Progenitor cell of endocrine pancreas (in vitro differentiated cells): ENCODE measurements around the gene STMND1. TPM values are rescaled to one million over a fixed set of nuclear protein-coding genes. Genes with fewer than 3 reads are reported as not detected.
"Not testable (repeated sequence)": the region's sequence is repeated elsewhere in the genome, so short reads cannot be mapped to it uniquely, and the experiment has no call there.

Experiments
- DNase-seq: peaks from one replicate; pipeline ENCODE4 v3.0.0; 2021; ENCODE audit warnings: low spot score; ENCODE audit not compliant: unreplicated experiment
- H3K27ac Mint-ChIP-seq: 2 replicates; pipeline ENCODE4 v1.8.0; 2021; ENCODE audit warnings: mild to moderate bottlenecking, moderate library complexity, mixed read lengths
- H3K27me3 Mint-ChIP-seq: 2 replicates; pipeline ENCODE4 v1.8.0; 2021; ENCODE audit warnings: mixed read lengths
- H3K36me3 Mint-ChIP-seq: 2 replicates; pipeline ENCODE4 v1.8.0; 2022; ENCODE audit warnings: mixed read lengths; ENCODE audit not compliant: insufficient read depth
- H3K4me1 Mint-ChIP-seq: 2 replicates; pipeline ENCODE4 v1.8.0; 2021; ENCODE audit warnings: low read depth, mixed read lengths
- H3K4me3 Mint-ChIP-seq: 2 replicates; pipeline ENCODE4 v1.8.0; 2021; ENCODE audit warnings: low read depth, mild to moderate bottlenecking, moderate library complexity, mixed read lengths
- H3K9me3 Mint-ChIP-seq: 2 replicates; pipeline ENCODE4 v1.8.0; 2021; ENCODE audit warnings: low read depth, mixed read lengths
- total RNA-seq: library from RNA; stranded (reverse); gene quantifications from 2 replicates; pipeline ENCODE4 v1.2.1, GENCODE V29; 2021
- TF ChIP-seq, protein P1 (sequence below): fragments of 200-600 bp; sonication (generic); IDR thresholded peaks from one replicate; pipeline ENCODE4 v1.5.0; 2021; ENCODE audit warnings: antibody characterized with exemption, mild to moderate bottlenecking; ENCODE audit not compliant: unreplicated experiment

Gene STMND1
- total RNA-seq, 1 donor from 2014 or later: 0.22 TPM

DNA sequence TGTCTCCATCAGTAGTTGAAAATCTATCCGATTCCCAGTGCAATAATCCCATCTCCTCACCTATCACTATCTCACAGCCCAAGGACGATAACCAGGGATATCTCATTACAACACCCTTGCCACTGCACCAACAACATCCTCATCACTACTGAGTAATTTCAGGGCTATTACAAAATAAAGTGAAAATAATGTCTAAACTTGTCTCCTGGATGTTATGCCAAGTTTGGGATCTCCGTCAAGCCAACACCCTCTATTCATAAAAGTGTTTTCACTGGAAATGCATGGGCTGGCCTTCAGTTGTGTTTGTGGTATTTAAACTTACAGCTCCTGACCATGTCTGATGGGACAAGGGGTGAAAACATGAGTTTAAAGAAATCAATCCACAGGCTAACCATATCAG lies 42.0 kb upstream of the STMND1 start:
- H3K9me3 Mint-ChIP-seq: no peaks in the 10 kb centered on the region
- H3K36me3 Mint-ChIP-seq: no peaks in the 10 kb centered on the region
- no peaks in the 10 kb centered on the region for H3K4me1 Mint-ChIP-seq
- H3K27me3 Mint-ChIP-seq: peaks cover 7% of the 10 kb centered on the region
- no peak overlapping the region for H3K27ac Mint-ChIP-seq
- H3K4me3 Mint-ChIP-seq: no peak overlapping the region
- no peak for DNase-seq
- TF ChIP-seq, protein P1, sequence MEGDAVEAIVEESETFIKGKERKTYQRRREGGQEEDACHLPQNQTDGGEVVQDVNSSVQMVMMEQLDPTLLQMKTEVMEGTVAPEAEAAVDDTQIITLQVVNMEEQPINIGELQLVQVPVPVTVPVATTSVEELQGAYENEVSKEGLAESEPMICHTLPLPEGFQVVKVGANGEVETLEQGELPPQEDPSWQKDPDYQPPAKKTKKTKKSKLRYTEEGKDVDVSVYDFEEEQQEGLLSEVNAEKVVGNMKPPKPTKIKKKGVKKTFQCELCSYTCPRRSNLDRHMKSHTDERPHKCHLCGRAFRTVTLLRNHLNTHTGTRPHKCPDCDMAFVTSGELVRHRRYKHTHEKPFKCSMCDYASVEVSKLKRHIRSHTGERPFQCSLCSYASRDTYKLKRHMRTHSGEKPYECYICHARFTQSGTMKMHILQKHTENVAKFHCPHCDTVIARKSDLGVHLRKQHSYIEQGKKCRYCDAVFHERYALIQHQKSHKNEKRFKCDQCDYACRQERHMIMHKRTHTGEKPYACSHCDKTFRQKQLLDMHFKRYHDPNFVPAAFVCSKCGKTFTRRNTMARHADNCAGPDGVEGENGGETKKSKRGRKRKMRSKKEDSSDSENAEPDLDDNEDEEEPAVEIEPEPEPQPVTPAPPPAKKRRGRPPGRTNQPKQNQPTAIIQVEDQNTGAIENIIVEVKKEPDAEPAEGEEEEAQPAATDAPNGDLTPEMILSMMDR: no peak

- no peak for DNase-seq
- Mint-ChIP-seq H3K27ac (no peak overlapping the region), H3K27me3 (peaks cover 11% of the 10 kb centered on the region), H3K4me3 (no peak overlapping the region), H3K36me3 (no peaks in the 10 kb centered on the region), H3K9me3 (no peaks in the 10 kb centered on the region), H3K4me1 (no peaks in the 10 kb centered on the region)
- TF ChIP-seq, protein P1: no peak
These were observed 40.8 kb upstream of the STMND1 start for GRCh38 chr6:17061097-17061496.

DNA sequence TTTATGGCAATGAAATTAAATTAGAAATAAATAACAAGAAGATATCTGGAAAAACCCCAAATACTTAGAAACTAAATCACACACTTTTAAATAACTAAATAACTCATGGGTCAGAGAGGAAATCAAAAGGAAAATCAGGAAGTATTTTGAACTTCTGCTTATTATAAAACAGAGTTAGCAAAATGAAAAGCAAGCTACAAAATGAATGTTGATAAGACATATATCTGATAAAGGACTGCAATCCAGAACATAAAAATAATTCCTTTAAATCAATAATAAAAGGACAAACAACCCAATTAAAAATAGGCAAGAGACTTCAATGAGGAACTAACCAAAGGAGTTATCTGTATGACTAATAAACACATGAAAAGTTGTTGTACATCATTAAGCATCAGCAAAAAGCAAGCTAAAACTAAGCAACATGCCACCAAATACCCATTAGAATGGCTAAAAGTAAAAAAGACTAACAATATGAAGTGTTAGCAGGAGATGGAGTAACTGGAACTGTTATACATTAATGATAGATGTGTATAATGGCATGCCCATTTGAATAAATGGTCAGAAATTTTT lies 38.9 kb upstream of the STMND1 start:
- peaks cover 17% of the 10 kb centered on the region for H3K27me3 Mint-ChIP-seq

DNA sequence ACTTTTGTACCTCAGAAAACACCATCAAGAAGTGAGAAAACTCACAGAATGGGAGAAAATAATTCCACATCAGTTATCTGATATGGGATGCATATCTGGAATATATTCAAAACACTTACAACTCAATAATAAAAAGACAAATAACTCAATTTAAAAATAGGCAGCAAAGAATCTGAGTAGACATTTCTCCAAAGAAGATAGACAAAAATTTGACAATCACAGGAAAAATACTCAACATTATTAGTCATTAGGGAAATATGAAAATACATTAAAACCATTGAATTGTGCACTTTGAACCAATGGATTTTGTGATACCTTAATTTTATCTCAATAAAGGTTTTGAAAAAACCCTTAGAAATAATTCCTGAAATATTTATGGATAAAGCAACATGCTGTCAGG lies 36.9 kb upstream of the STMND1 start:
- no peak overlapping the region for H3K27ac Mint-ChIP-seq
- no peak for DNase-seq
- no peaks in the 10 kb centered on the region for H3K4me1 Mint-ChIP-seq
- TF ChIP-seq, protein P1: no peak
- H3K36me3 Mint-ChIP-seq: peaks cover 2% of the 10 kb centered on the region
- H3K27me3 Mint-ChIP-seq: peaks cover 21% of the 10 kb centered on the region
- peaks cover 8% of the 10 kb centered on the region for H3K9me3 Mint-ChIP-seq
- no peak overlapping the region for H3K4me3 Mint-ChIP-seq

More for the DNA sequence above, 38.9 kb upstream of the STMND1 start:
- DNase-seq: no peak
- Mint-ChIP-seq H3K4me1 (no peaks in the 10 kb centered on the region), H3K27ac (no peak overlapping the region), H3K9me3 (no peaks in the 10 kb centered on the region), H3K4me3 (no peak overlapping the region), H3K36me3 (no peaks in the 10 kb centered on the region)
- TF ChIP-seq, protein P1: no peak

GRCh38 chr6:17066610-17067009 lies 35.2 kb upstream of the STMND1 start:
- no peaks in the 10 kb centered on the region for H3K4me1 Mint-ChIP-seq
- H3K9me3 Mint-ChIP-seq: peaks cover 22% of the 10 kb centered on the region
- DNase-seq: no peak
- peaks cover 21% of the 10 kb centered on the region for H3K27me3 Mint-ChIP-seq
- TF ChIP-seq, protein P1: no peak
- H3K4me3 Mint-ChIP-seq: no peak overlapping the region
- no peak overlapping the region for H3K27ac Mint-ChIP-seq
- H3K36me3 Mint-ChIP-seq: peaks cover 2% of the 10 kb centered on the region

- Mint-ChIP-seq H3K27me3 (peaks cover 18% of the 10 kb centered on the region), H3K9me3 (peaks cover 35% of the 10 kb centered on the region)
- DNase-seq, H3K36me3 Mint-ChIP-seq, H3K4me1 Mint-ChIP-seq, H3K4me3 Mint-ChIP-seq, H3K27ac Mint-ChIP-seq: not testable (repeated sequence)
These were observed 32.9 kb upstream of the STMND1 start for GRCh38 chr6:17068972-17069371.

GRCh38 chr6:17070400-17070799 lies 31.4 kb upstream of the STMND1 start:
- not testable (repeated sequence) for H3K36me3 Mint-ChIP-seq, H3K27ac Mint-ChIP-seq, H3K4me1 Mint-ChIP-seq, DNase-seq, H3K4me3 Mint-ChIP-seq
- peaks cover 35% of the 10 kb centered on the region for H3K9me3 Mint-ChIP-seq
- H3K27me3 Mint-ChIP-seq: peaks cover 13% of the 10 kb centered on the region

DNA sequence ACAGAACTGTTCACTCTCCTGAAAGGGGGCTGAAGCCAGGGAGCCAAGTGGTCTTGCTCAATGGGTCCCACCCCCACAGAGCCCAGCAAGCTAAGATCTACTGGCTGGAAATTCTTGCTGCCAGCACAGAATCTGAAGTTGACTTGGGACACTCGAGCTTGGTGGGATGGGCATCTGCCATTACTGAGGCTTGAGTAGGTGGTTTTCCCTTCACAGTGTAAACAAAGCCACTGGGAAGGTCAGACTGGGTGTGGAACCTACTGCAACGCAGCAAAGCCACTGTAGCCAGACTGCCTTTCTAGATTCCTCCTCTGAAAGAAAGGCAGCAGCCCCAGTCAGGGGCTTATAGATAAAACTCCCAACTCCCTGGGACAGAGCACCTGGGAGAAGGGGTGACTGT lies 28.3 kb upstream of the STMND1 start:
- not testable (repeated sequence) for H3K27me3 Mint-ChIP-seq, H3K4me1 Mint-ChIP-seq, H3K4me3 Mint-ChIP-seq, H3K36me3 Mint-ChIP-seq, DNase-seq, H3K27ac Mint-ChIP-seq
- H3K9me3 Mint-ChIP-seq: peaks cover 43% of the 10 kb centered on the region
